ENCODE data around the gene LSP1. TPM values are rescaled to one million over a fixed set of nuclear protein-coding genes. Genes with fewer than 3 reads are reported as not detected.

Gene LSP1
- total and polyA plus RNA-seq, 2 of the 8 experiments (the other 6 are each of a cell fraction or from before 2014, with no cell fraction given) = 0.03 TPM; not detected in 1

DNA sequence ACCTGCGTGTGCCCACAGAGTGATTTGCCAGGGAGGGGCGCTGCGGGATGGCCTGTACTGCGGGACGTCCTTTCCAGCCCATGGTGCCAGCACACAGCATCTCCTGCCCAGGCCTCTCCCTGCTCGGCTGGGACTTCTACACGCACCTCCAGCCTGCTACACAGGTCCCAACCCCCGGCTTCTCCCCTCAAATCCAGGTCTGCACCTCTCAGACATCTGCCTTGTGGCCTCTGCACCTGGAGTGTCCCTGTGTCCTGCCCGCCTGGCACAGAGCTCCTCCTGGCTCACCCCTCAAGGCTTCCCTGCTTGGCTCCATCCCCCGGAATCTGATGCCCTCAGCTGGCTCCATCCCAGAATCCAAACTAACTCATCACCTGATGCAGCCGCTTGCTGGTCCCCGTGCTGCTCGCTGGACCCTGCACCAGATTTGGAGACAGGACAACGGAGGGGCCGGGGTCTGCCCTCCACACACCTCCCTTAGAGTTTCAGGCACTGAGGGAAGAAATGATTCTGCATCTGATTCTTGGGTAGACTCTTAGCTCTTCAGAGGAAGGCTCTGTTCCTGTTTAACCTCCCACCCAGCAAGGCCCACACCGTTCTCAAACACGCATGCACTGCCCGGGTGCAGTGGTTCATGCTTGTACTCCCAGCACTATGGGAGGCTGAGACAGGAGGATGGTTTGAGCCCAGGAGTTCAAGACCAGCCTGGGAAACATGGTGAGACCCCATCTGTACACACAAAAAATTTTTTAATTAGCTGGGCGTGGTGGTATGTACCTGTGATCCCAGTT is 4.0 kb upstream of the LSP1 start:
- H2AFZ ChIP-seq (ENCODE audit: low read length) = no peak overlapping the region
- no peaks in the 10 kb centered on the region for H3K79me1 ChIP-seq (ENCODE audit: low read depth, low read length)
- no peak overlapping the region for H2BK20ac ChIP-seq (ENCODE audit: low read length)
- no peak overlapping the region for H2BK12ac ChIP-seq (ENCODE audit: low read depth, low read length)
- H2BK5ac ChIP-seq (ENCODE audit: low read depth, low read length) = no peak overlapping the region
- H3K79me2 ChIP-seq (ENCODE audit: control insufficient read depth in 1 of 2, insufficient read depth in 2 of 2, low read length in 2 of 2) = no peaks in the 10 kb centered on the region
- ChIA-PET CTCF (ENCODE audit: partially characterized antibody) (interaction anchor here (0.9 to 15.7 kb wide), 15 partner anchors 10 to 305 kb away, joined by 3 to 232 read pairs (median 7); partner anchors contain the start of gene TNNI2), POLR2A (ENCODE audit: partially characterized antibody) (interaction anchor here (0.8 kb wide), 1 partner anchor 10 kb away, joined by 3 read pairs; the partner anchor contains the start of gene TNNI2)
- H4K91ac ChIP-seq (replicated peaks; ENCODE audit: insufficient read length, low read length) = no peak overlapping the region
- FAIRE-seq (no peak), DNase-seq (ENCODE audit: low read depth in 1 of 2, low spot score in 2 of 2) (no peak)
- H3K4ac ChIP-seq (replicated peaks; ENCODE audit: insufficient read length, low read depth, low read length) = no peak overlapping the region
- H3K4me2 ChIP-seq (ENCODE audit: insufficient read depth in 1 of 2, low read depth in 2 of 2, low read length in 2 of 2) = no peak overlapping the region
- H2BK120ac ChIP-seq (replicated peaks; ENCODE audit: low read depth, low read length) = no peak overlapping the region
- no peak overlapping the region for H2AK5ac ChIP-seq (ENCODE audit: low read depth, low read length)
- no peaks in the 10 kb centered on the region for H4K20me1 ChIP-seq (replicated peaks in 1 of 2; ENCODE audit: control insufficient read depth in 1 of 2, insufficient read depth in 2 of 2, low read length in 2 of 2)
- no peak for TF ChIP-seq BCL11A (IDR thresholded peaks at IDR 0.05; ENCODE audit: low read depth in 2 of 2, low read length in 2 of 2)
- no peak for TF ChIP-seq MAFK (IDR thresholded peaks at IDR 0.05; ENCODE audit: low read depth, low read length)
- TF ChIP-seq, protein P1, sequence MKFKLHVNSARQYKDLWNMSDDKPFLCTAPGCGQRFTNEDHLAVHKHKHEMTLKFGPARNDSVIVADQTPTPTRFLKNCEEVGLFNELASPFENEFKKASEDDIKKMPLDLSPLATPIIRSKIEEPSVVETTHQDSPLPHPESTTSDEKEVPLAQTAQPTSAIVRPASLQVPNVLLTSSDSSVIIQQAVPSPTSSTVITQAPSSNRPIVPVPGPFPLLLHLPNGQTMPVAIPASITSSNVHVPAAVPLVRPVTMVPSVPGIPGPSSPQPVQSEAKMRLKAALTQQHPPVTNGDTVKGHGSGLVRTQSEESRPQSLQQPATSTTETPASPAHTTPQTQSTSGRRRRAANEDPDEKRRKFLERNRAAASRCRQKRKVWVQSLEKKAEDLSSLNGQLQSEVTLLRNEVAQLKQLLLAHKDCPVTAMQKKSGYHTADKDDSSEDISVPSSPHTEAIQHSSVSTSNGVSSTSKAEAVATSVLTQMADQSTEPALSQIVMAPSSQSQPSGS (IDR thresholded peaks at IDR 0.05; ENCODE audit: low read length) = no peak
- TF ChIP-seq, protein P2, sequence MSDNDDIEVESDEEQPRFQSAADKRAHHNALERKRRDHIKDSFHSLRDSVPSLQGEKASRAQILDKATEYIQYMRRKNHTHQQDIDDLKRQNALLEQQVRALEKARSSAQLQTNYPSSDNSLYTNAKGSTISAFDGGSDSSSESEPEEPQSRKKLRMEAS (IDR thresholded peaks at IDR 0.05) = no peak
- H2BK15ac ChIP-seq (ENCODE audit: low read length) = no peak overlapping the region
- no peak overlapping the region for H3K27ac ChIP-seq (ENCODE audit: low read depth, low read length)
- no peaks in the 10 kb centered on the region for H3K36me3 ChIP-seq (ENCODE audit: control insufficient read depth in 2 of 4, insufficient read depth in 4 of 4, low read length in 3 of 4)
- H3K18ac ChIP-seq (ENCODE audit: extremely low read depth, low read length) = no peak overlapping the region
- H3K4me3 ChIP-seq (ENCODE audit: extremely low read depth in 1 of 4, insufficient read depth in 2 of 4, low read depth in 3 of 4, low read length in 4 of 4) = no peak overlapping the region
- H3K9me3 ChIP-seq (ENCODE audit: insufficient read depth in 2 of 2, low read depth in 1 of 2, low read length in 1 of 2) = no peaks in the 10 kb centered on the region
- H3K9ac ChIP-seq (replicated peaks in 1 of 4; ENCODE audit: extremely low read depth in 1 of 4, low read depth in 3 of 4, low read length in 3 of 4) = no peak overlapping the region
- H3K4me1 ChIP-seq (replicated peaks in 1 of 4; ENCODE audit: control insufficient read depth in 3 of 4, insufficient read depth in 4 of 4, low read length in 3 of 4) = peaks cover 0 to 3% (median 0%) of the 10 kb centered on the region in 4 experiments; a peak in 1 of 7 replicates
- H3K56ac ChIP-seq (replicated peaks; ENCODE audit: insufficient read length, low read depth, low read length) = no peak overlapping the region
- H4K5ac ChIP-seq (ENCODE audit: insufficient read length, low read depth, low read length) = no peak overlapping the region
- H3K14ac ChIP-seq (ENCODE audit: insufficient read length) = no peak overlapping the region
- H3K23ac ChIP-seq (ENCODE audit: insufficient read length) = no peak overlapping the region
- H3K23me2 ChIP-seq (ENCODE audit: low read depth, low read length) = no peaks in the 10 kb centered on the region
- 90% methylated on average over 13 of the region's 19 CpGs; no CpG with 5 or more reads in 1 of the 2 experiments for WGBS, 2 experiments (ENCODE audit: extremely low coverage in 1 of 2, insufficient coverage in 1 of 2, insufficient read length in 1 of 2, insufficient replicate concordance in 2 of 2, low coverage in 1 of 2, low lambda C conversion rate in 2 of 2, missing lambda C conversion rate in 1 of 2)
- H3K27me3 ChIP-seq (replicated peaks in 1 of 4; ENCODE audit: control insufficient read depth in 3 of 4, extremely low read depth in 1 of 4, insufficient read depth in 3 of 4, low read length in 3 of 4) = no peaks in the 10 kb centered on the region
- H4K8ac ChIP-seq (ENCODE audit: extremely low read depth, insufficient read depth, low read length) = no peak overlapping the region

Data from H1 (cell line).